ENCODE results near the gene ADAM22.

ADAM22 gene

GRCh38 chr7:88040694-88041093 is 106.6 kb downstream of the ADAM22 start:
- Histone ChIP-seq H3K79me2 (ENCODE audit: insufficient read depth, low read length) (no peaks in the 10 kb centered on the region), H3K27me3 (ENCODE audit: low read length) (no peaks in the 10 kb centered on the region), H3F3A (ENCODE audit: insufficient read depth) (no peaks in the 10 kb centered on the region; the same call in 1 of the 2 replicates), H3K4me2 (ENCODE audit: low read depth, low read length, poor library complexity, severe bottlenecking) (no peak overlapping the region), H3K4me3 (ENCODE audit: insufficient read depth, low read length, poor library complexity, severe bottlenecking) (no peak overlapping the region), H2AFZ (ENCODE audit: low read depth, low read length, severe bottlenecking) (no peak overlapping the region), H3K27ac (ENCODE audit: low read depth, low read length) (no peak overlapping the region), H3K36me3 (ENCODE audit: low read length) (peaks cover 3% of the 10 kb centered on the region; the same call in 1 of the 2 replicates), H3K9me2 (replicated peaks; ENCODE audit: insufficient read depth, low read length) (no peaks in the 10 kb centered on the region), H4K20me1 (ENCODE audit: low read depth, low read length) (no peaks in the 10 kb centered on the region), H3K9ac (ENCODE audit: low read length) (no peak overlapping the region), H3K9me3 (ENCODE audit: insufficient read depth, low read length) (no peaks in the 10 kb centered on the region)
- no peak for TF ChIP-seq EZH2phosphoT487 (conservative IDR thresholded peaks at IDR 0.05; ENCODE audit: low read length)
- no peak for TF ChIP-seq CTCF (IDR thresholded peaks at IDR 0.05; ENCODE audit: insufficient read depth, low read length, poor library complexity, severe bottlenecking)

DNA sequence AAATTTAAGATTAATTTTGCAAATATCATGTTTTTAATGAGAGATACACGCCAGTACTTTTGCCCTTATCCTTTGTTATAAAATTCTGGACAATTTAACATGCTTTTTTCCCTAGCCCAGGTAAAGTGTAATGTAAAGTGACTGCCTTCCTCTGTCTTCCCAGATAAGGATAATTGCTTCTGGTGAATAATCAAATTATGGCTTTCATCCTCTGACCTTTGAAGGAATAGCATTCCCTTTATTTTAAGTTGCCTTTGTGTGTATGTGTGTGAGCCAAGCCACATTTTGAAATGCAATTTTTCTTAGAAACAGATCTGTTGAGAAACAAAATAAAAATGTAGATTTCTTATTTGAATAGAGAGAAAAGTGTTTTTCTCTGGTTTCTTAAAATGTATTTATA is 107.5 kb downstream of the ADAM22 start:
- H3K4me2 ChIP-seq (ENCODE audit: low read depth, low read length, poor library complexity, severe bottlenecking): no peak overlapping the region
- TF ChIP-seq EZH2phosphoT487 (conservative IDR thresholded peaks at IDR 0.05; ENCODE audit: low read length): no peak
- no peak for TF ChIP-seq CTCF (IDR thresholded peaks at IDR 0.05; ENCODE audit: insufficient read depth, low read length, poor library complexity, severe bottlenecking)
- no peaks in the 10 kb centered on the region for H3K9me2 ChIP-seq (replicated peaks; ENCODE audit: insufficient read depth, low read length)
- no peaks in the 10 kb centered on the region for H3K27me3 ChIP-seq (ENCODE audit: low read length)
- H3K9me3 ChIP-seq (ENCODE audit: insufficient read depth, low read length): no peaks in the 10 kb centered on the region
- peaks cover 3% of the 10 kb centered on the region; the same call in 1 of the 2 replicates for H3K36me3 ChIP-seq (ENCODE audit: low read length)
- no peak overlapping the region for H3K4me3 ChIP-seq (ENCODE audit: insufficient read depth, low read length, poor library complexity, severe bottlenecking)
- H3K9ac ChIP-seq (ENCODE audit: low read length): no peak overlapping the region
- no peak overlapping the region for H2AFZ ChIP-seq (ENCODE audit: low read depth, low read length, severe bottlenecking)
- no peak overlapping the region for H3K27ac ChIP-seq (ENCODE audit: low read depth, low read length)
- H3F3A ChIP-seq (ENCODE audit: insufficient read depth): no peaks in the 10 kb centered on the region; the same call in 1 of the 2 replicates
- no peaks in the 10 kb centered on the region for H4K20me1 ChIP-seq (ENCODE audit: low read depth, low read length)
- no peaks in the 10 kb centered on the region for H3K79me2 ChIP-seq (ENCODE audit: insufficient read depth, low read length)

GRCh38 chr7:88042157-88042556 is 108.1 kb downstream of the ADAM22 start:
- TF ChIP-seq CTCF (IDR thresholded peaks at IDR 0.05; ENCODE audit: insufficient read depth, low read length, poor library complexity, severe bottlenecking): no peak
- TF ChIP-seq EZH2phosphoT487 (conservative IDR thresholded peaks at IDR 0.05; ENCODE audit: low read length): no peak
- H3K9me3 ChIP-seq (ENCODE audit: insufficient read depth, low read length): no peaks in the 10 kb centered on the region
- H3K27me3 ChIP-seq (ENCODE audit: low read length): no peaks in the 10 kb centered on the region
- H3F3A ChIP-seq (ENCODE audit: insufficient read depth): peaks cover 1% of the 10 kb centered on the region; the same call in 1 of the 2 replicates
- H3K4me2 ChIP-seq (ENCODE audit: low read depth, low read length, poor library complexity, severe bottlenecking): no peak overlapping the region
- no peak overlapping the region for H3K27ac ChIP-seq (ENCODE audit: low read depth, low read length)
- no peaks in the 10 kb centered on the region for H3K9me2 ChIP-seq (replicated peaks; ENCODE audit: insufficient read depth, low read length)
- peaks cover 3% of the 10 kb centered on the region; the same call in 1 of the 2 replicates for H3K36me3 ChIP-seq (ENCODE audit: low read length)
- no peaks in the 10 kb centered on the region for H4K20me1 ChIP-seq (ENCODE audit: low read depth, low read length)
- H3K79me2 ChIP-seq (ENCODE audit: insufficient read depth, low read length): no peaks in the 10 kb centered on the region
- no peak overlapping the region for H3K9ac ChIP-seq (ENCODE audit: low read length)
- H3K4me3 ChIP-seq (ENCODE audit: insufficient read depth, low read length, poor library complexity, severe bottlenecking): no peak overlapping the region
- H2AFZ ChIP-seq (ENCODE audit: low read depth, low read length, severe bottlenecking): no peak overlapping the region
